GM21786 (cell line): ENCODE data around the gene RAB3B.
"Not testable (repeated sequence)": the region's sequence is repeated elsewhere in the genome, so short reads cannot be mapped to it uniquely, and the experiment has no call there.

Source experiments
- ATAC-seq: cut with Tn5 transposase; IDR thresholded peaks from one replicate; pipeline ENCODE4 v1.9.1; 2021; ENCODE audit not compliant: unreplicated experiment

The RAB3B gene

GRCh38 chr1:51989582-51990477, 670 bp downstream of the RAB3B start:
- no peak for ATAC-seq

- no peak for ATAC-seq
Observed at GRCh38 chr1:51988254-51988653, 2.2 kb downstream of the RAB3B start.

DNA sequence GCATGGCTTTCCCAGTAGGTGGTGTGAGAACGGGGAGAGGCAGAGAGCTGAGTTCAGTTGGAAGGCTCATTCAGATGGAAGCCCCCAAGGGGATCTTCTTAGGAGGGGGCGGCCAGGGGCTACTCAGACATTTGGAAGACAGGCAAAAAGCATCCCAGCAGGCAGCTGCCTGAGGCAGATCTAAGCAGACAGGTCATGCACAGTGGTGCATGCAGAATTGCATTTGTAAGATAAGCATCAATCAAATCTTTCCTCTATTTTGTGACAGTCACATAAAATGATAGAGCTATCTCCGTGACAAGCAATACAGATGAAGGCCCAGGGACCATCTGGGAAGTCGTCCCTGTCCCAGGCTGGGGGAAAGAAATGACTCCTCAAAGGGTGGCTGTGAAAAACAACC, 3.8 kb downstream of the RAB3B start:
- no peak for ATAC-seq

DNA sequence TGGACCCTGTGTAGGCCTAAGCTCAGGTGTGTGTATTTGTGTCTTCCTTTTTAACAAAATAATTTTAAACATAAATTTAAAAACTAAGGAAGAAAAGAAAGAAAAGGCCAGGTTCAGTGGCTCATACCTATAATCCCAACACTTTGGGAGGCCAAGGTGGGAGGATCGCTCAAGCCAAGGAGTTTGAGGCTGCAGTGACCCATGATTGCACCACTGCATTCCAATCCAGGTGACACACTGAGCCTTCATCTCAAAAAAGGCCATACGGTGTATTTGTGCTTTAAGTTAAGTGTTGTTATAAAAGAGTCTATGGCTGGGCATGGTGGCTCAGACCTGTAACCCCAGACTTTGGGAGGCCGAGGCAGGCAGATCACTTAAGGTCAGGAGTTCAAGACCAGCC, 8.3 kb downstream of the RAB3B start:
- no peak for ATAC-seq

- no peak for ATAC-seq
Observed at GRCh38 chr1:51981555-51981954, 8.9 kb downstream of the RAB3B start.

- ATAC-seq, result no peak
Observed at GRCh38 chr1:51978099-51978498, 12.4 kb downstream of the RAB3B start.

DNA sequence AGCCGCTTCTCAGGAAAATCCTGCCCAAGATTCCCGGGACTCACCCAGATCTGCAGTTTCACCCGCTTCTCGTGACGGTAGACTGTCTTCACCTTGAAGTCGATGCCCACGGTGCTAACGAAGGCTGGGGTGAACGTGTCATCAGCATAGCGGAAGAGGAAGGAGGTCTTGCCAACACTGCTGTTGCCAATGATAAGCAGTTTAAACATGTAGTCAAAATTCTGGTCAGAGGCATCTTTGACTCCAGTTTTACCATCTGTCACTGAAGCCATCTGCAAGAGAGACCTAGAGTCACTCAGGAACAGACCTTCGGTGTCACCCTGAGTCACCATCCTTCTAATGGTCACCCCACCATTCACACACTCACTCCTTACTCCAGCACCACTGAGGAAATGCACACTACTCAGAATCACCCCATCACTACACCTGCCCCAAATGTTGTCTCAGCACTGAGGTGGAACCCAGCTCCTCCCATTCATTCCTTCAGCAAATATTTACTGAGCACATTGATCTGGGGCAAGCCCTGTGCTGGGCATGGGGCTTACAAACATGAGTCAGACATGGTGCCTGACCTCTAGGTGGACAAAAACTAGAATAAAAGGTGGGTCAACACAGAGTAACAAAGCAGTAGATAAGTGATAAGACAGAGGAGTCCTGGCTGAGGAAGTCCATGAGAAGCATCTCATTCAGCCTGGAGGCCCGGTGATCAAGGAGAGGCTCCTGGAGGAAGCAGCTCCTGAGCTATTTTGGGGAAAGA, 13.5 kb downstream of the RAB3B start:
- no peak for ATAC-seq

DNA sequence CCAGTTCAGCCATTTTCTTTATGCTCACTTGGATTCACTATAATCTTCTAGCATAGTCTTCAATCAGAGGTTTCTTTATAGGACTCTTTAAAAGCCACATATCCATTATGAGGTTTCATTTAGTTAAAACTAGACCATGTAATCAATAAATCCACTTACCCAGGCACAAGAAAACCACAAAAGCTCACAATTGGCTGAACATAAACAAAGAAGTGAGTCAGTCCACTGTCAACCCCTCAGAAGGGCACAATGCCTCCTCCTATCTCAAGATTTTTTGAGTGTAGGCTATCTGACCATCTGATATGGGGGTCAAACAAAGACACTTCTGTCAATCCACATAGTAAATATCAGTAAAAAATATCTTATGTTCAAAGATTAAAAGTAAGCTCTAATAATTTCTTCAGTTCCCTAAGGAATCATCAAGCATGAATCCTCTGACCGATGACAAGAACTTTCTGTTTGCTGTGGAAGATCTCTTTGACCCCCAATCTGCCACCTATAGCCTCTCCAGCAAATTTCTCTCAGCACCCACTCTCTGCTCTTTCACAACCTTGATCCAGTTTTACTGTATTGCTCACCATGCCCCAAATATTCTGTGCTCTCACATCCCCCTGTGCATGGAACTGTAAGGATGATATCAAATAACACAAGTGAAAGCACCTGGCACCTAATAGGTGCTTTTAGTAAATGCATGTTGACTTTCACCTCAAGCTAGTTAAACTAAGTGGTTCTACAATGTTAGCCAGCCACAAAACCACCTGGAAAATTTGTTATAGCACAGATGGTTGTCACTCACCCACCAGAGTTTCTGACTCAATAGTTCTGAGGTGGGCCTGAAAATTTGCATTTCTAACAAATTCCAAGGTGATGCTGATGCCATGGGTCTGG, 16.7 kb downstream of the RAB3B start:
- ATAC-seq, result peak; percentile 32

DNA sequence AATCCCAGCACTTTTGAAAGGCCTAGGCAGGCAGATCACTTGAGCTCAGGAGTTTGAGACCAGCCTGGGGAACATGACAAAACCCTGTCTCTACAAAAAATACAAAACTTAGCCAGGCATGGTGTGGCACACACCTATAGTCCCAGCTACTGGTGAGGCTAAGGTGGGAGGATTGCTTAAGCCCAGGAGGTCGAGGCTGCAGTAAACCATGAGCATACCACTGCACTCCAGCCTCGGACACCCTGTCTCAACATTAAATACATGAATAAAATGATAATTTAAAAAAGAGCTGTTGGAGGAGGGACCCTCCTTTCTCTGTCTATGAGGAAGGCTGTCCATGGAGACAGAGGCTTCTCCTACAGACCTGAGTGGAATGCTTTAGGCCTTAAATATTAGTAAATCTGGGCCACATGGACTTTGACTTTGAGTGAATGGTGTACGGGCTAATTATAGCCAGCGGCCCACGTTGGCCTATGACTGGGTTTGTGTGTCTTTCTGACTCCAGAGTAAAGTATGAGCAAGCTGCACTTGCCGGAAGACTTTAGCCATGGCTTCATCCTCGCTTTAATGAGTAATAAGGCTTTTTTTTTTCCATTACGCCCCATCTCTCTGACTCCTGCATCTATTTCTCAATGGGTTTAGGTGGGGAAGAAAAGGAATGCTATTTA, 21.3 kb downstream of the RAB3B start:
- ATAC-seq, result no peak

DNA sequence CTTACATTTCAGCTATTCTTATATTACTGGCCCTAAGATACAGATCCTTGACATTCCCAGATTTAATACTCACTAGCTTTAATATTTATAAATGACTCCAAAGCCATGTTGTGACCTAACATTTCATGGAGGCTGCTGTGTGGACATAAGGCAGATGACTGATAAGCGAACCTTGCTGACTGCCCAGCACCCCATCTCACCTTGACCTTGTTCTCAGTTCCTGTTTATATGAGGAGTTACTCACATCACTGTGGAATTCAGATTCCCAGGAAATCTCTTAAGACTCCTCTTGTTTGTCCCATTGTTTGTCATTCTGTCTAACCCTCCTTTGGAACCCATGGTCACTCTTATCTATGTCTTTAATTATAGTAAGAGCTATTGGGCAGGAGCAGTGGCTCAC, 21.9 kb downstream of the RAB3B start:
- no peak for ATAC-seq

GRCh38 chr1:51967213-51967791, 23.2 kb downstream of the RAB3B start:
- ATAC-seq, result not testable (repeated sequence)

GRCh38 chr1:51966559-51966958, 23.9 kb downstream of the RAB3B start:
- no peak for ATAC-seq

DNA sequence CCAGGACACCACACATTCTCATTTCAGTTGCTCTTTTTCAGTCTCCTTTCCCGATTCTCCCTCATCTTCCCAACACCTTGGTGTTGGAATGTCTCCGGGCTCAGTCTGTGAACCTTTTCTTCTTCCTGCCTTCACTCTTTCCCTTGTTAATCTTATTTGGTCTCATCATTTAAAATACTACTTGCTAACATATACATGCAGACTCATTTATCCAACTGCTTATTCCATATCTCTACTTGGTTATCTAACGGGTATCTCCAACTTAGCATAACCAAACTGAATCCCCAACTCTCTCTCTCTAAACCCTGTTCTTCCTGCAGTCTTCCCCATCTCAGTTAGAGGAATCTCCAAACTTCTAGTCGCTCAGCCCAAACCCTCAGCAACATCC, 26.2 kb downstream of the RAB3B start:
- no peak for ATAC-seq

DNA sequence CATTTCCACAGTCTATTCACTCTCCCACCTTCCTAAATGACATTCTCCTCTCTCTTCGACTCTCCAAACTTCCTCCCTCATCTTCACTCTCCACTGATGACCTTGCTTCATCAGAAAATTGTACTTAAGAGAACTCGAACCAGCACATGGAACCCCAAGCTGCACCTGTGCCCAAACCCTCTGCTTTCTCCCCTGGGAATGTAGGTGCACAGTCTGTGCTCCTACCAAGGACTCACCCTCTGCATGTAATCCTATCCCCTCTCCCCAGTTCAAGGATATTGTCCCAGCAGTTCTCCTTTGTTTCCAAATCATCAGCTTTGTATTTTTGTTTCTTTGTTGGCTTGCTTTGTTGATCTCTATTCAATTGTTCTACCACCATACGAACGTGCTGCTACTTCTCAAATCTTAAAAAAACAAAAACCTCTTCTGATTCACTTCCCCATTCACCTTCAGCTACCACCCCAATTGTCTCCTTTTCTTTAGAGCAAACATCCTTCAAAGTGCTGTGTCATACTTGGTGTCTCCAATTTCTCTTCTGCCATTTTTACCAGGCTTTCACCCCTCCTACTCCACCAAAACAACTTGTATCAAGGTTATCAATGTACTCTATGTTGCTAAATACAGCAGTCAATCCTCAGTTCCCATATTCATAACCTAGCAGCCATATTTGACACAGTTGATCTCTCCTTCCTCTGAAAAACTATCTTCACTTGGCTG, 26.8 kb downstream of the RAB3B start:
- ATAC-seq, result no peak

DNA sequence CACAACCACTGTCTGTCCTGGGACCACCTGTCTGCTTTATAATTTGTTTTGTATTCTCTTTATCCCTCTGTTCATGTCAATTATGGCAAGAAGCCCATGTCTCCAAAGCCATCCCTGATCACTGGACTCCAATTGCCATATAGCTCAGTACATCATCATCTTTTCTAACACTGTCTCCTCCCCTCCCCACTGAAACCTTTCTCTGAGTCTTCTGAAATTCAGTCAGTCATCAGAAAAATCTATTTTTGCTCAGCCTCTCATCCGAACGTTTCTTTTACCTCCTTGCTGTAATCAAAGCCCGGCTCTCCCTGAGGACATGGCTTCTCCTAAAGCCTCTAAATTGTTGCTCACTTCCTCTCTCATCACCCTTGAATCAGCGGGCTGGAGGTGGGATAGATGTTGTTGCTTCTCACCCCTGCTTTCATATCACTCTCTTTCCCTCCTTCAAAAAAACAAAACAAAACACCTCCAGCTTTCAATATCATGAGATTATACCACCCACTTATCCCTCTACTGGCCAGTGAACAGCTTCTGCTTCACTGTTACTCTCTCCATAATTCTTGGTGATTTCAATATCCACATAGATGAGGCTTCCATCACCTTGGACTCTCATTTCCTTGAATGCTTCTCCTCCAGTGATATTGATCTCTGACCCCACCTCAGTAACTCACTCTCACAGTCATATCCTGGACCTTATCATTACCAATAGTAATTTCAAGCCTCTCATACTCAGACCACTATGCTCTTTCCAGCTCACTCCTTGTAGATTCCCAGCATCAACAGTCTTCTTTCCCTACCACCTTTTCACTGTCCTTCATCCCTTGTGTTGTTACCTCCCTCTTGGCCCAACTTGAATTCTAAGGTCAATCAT, 27.8 kb downstream of the RAB3B start:
- no peak for ATAC-seq

GRCh38 chr1:51961954-51962353, 28.5 kb downstream of the RAB3B start:
- no peak for ATAC-seq

DNA sequence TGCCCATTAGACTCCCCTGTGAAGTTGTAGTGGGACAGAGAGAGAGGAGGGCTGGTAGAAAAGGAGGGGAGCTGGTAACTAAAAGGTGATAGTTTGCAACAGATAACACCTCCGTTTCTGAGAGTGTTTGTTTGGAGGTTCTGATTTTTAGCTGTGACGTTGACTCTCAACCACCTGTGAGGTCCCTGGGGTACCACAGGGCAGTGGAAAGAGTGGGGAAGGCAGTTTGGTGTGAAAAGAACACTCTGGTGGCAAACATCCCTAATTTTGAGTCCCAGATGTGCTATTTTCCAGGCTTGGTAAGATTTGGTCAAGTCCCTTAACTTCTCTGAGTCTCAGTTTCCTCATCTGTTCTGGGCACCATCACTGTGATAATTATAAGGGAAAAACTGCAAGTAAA, 29.3 kb downstream of the RAB3B start:
- no peak for ATAC-seq

- ATAC-seq, result no peak
Observed at GRCh38 chr1:51960262-51960661, 30.2 kb downstream of the RAB3B start.

DNA sequence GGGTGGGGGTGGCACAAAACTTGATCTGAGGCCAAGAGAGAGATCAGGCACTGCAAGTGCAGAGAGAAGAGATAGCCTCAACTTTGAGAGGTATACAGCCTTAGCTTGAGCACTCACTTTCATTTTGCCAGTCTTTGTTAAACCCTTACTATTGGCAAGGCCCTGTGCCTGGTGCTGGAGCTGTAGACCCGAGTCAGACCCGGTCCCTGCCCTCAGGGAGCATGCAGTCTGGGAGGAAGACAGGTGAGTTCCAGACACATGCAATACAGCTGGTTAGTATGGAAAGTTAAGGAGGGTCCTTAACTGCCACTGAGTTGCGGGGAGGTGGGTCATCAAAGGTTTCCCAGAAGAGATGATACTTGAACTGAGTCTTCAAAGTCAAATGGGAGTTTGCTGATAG, 31.7 kb downstream of the RAB3B start:
- no peak for ATAC-seq
